ENCODE results near the gene BAZ1B.
"Not testable (repeated sequence)": the region's sequence is repeated elsewhere in the genome, so short reads cannot be mapped to it uniquely, and the experiment has no call there.

BAZ1B gene

DNA sequence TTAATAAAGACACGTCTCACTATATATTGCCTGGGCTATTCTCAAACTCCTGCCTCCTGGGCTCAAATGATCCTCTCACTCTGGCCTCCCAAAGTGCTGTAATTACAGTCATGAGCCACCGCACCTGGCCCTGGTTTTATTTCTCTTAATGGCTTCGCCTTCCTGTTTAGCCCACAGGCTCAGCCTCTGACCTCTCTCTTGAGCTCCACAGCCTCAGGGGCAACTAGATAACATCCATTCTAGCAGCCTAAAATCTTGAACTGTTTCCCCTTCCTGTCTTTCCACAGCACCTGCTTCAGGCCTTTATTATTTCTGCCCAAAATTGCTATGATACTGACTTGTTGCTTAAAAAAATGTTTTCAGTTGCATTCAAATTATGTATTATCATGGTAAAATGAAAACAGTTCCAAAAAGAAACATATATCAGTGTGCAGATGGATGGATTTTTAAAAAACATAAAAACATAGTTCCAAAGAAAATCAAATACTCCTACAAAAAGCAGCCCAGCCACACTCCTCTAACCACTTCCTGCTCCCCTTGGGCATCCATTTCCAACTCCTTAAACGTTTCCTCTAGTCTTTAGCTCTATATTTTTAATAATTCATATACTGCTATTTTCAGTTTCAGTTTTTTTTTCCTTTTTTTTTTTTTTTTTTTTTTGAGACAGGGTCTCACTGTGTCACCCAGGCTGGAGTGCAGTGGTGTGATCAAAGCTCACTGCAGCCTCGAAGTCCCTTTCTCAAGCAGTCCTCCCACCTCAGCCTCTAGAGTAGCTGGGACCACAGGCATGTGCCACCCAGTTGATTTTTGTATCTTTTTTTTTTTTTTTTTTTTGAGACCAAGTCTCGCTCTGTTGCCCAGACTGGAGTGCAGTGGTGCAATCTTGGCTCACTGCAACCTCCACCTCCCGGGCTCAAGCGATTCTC, 5.1 kb upstream of the BAZ1B start:
- H3K9me3 Mint-ChIP-seq: no peaks in the 10 kb centered on the region
- H3K36me3 Mint-ChIP-seq: no peaks in the 10 kb centered on the region
- ATAC-seq (ENCODE audit: low read depth) (no peak), DNase-seq (ENCODE audit: low spot score in 2 of 2) (no peak)
- H3K27me3 Mint-ChIP-seq: no peaks in the 10 kb centered on the region
- peaks cover 22% of the 10 kb centered on the region for H3K4me1 Mint-ChIP-seq
- peak overlapping the region; percentile 85 for H3K27ac Mint-ChIP-seq
- H3K4me3 Mint-ChIP-seq: peak overlapping the region; percentile 52

DNA sequence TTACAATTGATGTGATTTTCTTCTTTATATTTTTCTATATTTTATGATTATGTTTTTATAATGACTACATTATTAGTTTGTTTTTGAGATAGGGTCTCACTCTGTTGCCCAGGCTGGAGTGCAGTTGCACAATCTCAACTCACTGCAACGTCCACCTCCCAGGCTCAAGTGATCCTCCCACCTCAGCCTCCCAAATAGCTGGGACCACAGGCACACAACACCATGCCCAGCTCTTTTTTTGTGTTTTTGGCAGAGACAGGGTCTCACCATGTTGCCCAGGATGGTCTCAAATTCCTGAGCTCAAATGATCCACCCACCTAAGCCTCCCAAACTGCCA, 4.0 kb upstream of the BAZ1B start:
- H3K36me3 Mint-ChIP-seq; DNase-seq (ENCODE audit: low spot score in 2 of 2); H3K4me3 Mint-ChIP-seq; H3K27me3 Mint-ChIP-seq; H3K9me3 Mint-ChIP-seq; ATAC-seq (ENCODE audit: low read depth): not testable (repeated sequence)
- peak overlapping the region; percentile 75 for H3K27ac Mint-ChIP-seq
- H3K4me1 Mint-ChIP-seq: peaks cover 22% of the 10 kb centered on the region

DNA sequence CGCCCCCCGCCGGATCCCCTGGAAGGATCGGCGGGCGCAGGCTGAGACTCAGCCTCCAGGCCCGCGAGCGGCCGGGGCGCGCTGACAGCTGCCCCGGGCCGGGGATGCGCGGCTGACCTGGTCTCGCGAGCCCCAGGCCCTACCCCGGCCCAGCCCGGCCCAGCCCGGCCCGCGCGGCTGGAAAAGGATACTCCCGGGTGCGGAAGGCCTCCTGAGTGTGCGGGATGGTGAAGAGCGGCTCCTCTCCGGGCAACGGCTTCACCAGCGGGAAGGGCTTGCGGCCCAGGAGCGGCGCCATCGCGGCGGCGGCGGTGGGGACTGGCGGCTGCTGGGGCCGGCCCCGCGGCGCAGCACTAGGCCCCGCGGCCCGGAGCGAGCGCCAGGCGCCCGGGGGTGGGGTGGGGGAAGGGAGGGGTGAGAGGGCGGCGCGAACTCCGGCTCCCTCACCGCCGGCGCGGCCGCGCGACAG, 423 bp downstream of the BAZ1B start:
- no peaks in the 10 kb centered on the region for H3K9me3 Mint-ChIP-seq
- peaks cover 35% of the 10 kb centered on the region for H3K4me1 Mint-ChIP-seq
- H3K36me3 Mint-ChIP-seq: peaks cover 12% of the 10 kb centered on the region
- H3K27ac Mint-ChIP-seq: peak overlapping the region; percentile 97
- H3K4me3 Mint-ChIP-seq: peak overlapping the region; percentile 95
- ATAC-seq (ENCODE audit: low read depth) (peak; percentile 31), DNase-seq (ENCODE audit: low spot score in 2 of 2) (peak in 1 of 2 donors; percentile 5)
- no peaks in the 10 kb centered on the region for H3K27me3 Mint-ChIP-seq

DNA sequence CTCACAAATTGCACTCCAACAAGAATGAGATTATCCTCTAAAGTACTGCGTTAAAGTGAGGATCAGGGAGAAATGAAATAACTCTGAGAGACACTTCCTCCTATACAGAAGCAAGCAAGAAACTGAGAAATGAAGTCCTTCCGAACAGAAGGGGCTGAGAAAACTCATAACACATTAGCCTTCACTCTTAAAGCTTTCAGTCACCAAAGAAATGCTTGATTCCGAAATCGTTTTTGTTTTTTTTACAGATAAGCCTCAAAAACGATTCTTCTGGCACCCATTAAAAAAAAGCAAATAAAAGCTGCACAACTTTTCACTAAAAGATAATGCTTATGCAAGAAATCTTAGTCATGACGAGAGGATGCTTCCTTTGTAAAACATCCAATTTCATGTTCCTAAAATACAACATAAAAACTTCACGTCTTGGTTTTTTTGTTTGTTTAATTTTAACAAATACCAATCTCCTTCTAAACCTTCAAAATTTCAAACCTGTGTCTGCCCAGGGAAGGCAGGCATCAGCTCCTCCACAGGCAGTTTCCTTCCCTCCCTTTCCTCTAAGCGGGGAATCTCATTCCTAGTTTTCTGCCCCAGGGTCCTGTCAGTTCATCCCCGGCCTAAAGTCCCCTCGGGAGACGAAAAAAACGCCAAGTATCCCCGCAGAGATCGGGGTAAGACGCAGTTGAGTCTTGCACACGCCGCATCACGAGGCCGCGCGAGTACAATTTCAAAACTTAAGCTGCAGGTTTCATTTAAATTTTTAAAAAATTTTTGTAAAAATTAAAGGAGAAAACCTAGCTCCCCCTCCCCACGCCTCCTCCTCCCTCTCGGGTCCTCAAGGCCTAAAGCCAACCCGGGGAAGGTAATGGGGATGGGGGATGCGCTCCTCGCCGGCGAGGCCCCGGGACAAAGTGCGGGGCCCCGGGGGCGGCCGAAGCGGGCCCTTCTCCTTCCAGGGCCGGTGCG, 1.1 kb downstream of the BAZ1B start:
- DNase-seq (ENCODE audit: low spot score in 2 of 2) (no peak), ATAC-seq (ENCODE audit: low read depth) (no peak)
- peak overlapping the region; percentile 77 for H3K27ac Mint-ChIP-seq
- no peaks in the 10 kb centered on the region for H3K27me3 Mint-ChIP-seq
- H3K36me3 Mint-ChIP-seq: peaks cover 12% of the 10 kb centered on the region
- no peaks in the 10 kb centered on the region for H3K9me3 Mint-ChIP-seq
- peaks cover 35% of the 10 kb centered on the region for H3K4me1 Mint-ChIP-seq
- H3K4me3 Mint-ChIP-seq: peak overlapping the region; percentile 82

DNA sequence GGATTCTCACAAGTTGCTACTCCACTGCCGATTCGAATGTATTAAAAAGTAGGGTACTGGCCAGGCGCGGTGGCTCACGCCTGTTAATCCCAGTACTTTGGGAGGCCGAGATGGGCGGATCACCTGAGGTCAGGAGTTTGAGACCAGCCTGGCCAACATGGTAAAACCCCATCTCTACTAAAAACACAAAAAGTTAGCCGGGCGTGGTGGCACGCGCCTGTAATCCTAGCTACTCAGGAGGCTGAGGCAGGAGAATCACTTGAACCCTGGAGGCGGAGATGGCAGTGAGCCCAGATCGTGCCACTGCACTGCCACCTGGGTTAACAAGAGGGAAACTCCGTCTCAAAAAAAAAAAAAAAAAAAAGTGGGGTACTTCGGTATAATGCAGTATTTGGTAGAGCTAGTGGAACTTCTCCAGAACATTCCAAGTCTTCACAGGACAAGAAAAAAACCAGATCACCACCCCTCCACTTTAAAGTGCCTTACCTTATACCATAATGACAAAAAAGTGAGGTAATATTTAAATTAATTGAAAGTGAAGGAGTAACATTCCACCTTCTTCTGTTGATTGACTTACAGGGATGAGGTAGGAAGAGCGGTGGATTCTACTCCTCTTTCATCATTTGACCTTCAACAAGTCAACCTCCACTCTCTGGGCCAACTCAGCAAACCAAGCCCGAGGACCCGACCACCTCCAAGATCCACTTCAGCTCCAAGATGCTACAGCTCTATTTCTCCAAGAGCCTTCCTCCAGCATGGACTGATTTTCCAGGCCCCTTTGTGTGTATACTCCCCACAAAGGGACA, 2.0 kb downstream of the BAZ1B start:
- no peak for DNase-seq (ENCODE audit: low spot score in 2 of 2)
- Mint-ChIP-seq H3K4me3 (peak overlapping the region; percentile 82), H3K27ac (peak overlapping the region; percentile 77), H3K4me1 (peaks cover 32% of the 10 kb centered on the region), H3K36me3 (peaks cover 13% of the 10 kb centered on the region), H3K9me3 (no peaks in the 10 kb centered on the region), H3K27me3 (no peaks in the 10 kb centered on the region)
- ATAC-seq (ENCODE audit: low read depth): no peak

DNA sequence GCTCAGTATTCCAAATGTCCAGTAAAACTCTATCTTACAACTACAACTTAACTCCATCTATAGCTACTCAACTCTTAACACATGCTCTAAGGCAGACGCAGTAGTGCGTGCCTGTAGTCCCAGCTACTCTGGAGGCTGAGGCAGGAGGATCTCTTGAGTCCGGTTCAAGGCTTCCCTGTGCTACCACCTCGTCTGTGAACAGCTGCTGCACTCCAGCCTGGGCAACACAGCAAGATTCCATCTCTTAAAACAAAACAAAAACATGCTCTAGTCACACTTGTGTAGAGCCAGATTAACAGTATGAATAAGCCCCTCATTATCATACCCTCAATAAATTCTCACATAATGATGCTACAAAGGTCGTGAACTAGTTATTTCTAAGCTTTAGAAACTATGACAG, 3.6 kb downstream of the BAZ1B start:
- peaks cover 18% of the 10 kb centered on the region for H3K36me3 Mint-ChIP-seq
- DNase-seq (ENCODE audit: low spot score in 2 of 2) (no peak), ATAC-seq (ENCODE audit: low read depth) (no peak)
- no peaks in the 10 kb centered on the region for H3K9me3 Mint-ChIP-seq
- peak overlapping the region; percentile 57 for H3K27ac Mint-ChIP-seq
- H3K4me3 Mint-ChIP-seq: peak overlapping the region; percentile 43
- no peaks in the 10 kb centered on the region for H3K27me3 Mint-ChIP-seq
- peaks cover 28% of the 10 kb centered on the region for H3K4me1 Mint-ChIP-seq

DNA sequence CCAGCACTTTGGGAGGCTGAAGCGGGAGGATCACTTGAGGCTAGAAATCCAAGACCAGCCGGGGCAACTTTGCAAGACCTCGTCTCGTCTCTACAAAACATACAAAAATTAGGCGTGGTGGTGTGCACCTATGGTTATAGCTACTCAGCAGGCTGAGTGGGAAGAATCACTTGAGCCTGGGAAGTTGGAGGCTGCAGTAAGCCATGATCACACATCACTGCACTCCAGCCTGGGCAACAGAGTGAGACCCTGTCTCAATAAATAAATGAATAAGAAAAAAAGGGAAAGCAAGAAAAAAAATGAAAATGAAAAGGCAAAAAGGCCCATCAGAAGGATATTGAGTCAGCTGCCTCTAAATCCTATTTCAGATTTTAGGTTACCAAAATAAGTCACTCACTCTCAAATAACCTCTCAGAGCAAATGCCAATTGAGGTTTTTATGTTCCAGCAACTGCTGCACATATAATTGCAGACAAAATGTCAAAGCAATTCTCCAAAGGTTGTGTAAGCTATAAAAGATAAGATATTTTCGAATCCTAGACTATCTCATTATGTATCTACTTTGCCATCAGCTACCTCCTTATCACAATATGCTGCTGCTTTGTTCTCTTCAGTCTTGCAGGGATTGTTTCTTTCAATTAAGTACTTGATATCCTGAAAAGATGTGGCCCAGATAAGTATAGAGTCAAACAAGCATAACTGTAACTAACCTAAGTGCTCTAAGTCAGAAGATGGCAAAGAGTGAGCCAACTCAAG, 4.7 kb downstream of the BAZ1B start:
- no peak for ATAC-seq (ENCODE audit: low read depth)
- peaks cover 20% of the 10 kb centered on the region for H3K36me3 Mint-ChIP-seq
- peaks cover 32% of the 10 kb centered on the region for H3K4me1 Mint-ChIP-seq
- no peaks in the 10 kb centered on the region for H3K9me3 Mint-ChIP-seq
- H3K27ac Mint-ChIP-seq: no peak overlapping the region
- no peaks in the 10 kb centered on the region for H3K27me3 Mint-ChIP-seq
- H3K4me3 Mint-ChIP-seq: no peak overlapping the region
- DNase-seq (ENCODE audit: low spot score in 2 of 2): no peak

DNA sequence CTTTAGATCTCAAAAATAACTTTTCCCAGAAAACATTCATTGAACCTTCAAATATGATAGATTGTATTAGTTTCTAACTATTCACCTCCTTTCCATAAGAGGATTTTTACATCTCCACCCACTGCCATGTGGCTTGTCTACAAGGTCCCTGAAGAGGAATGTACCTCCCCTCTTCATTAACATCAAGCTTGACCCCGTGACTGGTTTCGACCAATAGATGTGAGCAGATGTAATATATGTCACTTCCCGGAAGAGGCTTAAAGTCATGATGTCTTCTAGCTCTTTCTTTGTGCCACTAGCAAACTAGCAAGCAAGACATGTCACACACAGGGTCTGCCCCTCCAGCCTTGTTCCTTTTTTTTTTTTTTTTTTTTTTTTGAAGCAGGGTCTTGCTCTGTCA, 6.9 kb downstream of the BAZ1B start:
- H3K36me3 Mint-ChIP-seq: peaks cover 19% of the 10 kb centered on the region
- H3K4me3 Mint-ChIP-seq: no peak overlapping the region
- ATAC-seq (ENCODE audit: low read depth): peak; percentile 53
- DNase-seq (ENCODE audit: low spot score in 2 of 2): no peak
- no peaks in the 10 kb centered on the region for H3K9me3 Mint-ChIP-seq
- no peak overlapping the region for H3K27ac Mint-ChIP-seq
- peaks cover 25% of the 10 kb centered on the region for H3K4me1 Mint-ChIP-seq
- H3K27me3 Mint-ChIP-seq: no peaks in the 10 kb centered on the region

DNA sequence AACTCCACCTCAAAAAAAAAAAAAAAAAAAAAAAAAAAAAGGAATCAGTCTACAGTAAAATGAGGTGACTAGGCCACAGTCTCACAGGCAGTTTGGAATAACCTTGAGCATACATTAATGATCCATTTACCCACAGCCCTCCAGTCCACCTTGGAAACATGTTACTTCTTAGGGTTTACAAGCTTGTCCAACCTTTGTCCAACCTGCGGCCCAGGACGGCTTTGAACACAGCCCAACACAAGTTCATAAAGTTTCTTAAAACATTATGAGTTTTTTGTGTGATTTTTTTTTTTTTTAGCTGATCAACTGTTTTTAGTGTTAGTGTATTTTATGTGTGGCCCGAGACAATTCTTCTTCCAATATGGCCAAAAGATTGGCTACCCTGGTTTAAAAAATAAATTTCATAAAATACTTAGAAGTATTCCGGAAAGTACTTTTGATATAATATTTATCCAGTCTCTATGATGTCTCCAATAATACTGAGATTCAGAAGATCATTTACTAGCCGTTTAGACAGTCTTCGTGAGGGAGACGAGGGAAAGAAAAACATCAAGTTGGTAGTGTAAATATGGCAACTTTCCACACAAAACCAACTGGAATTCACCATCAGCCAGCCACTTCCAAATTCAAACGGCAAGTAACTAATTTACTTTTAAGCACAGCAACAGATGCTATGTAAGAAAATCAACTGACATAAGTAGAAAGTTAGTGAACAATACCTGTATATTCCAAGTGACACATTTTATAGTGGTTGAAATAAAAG, 9.9 kb downstream of the BAZ1B start:
- H3K9me3 Mint-ChIP-seq: no peaks in the 10 kb centered on the region
- H3K27me3 Mint-ChIP-seq: no peaks in the 10 kb centered on the region
- peaks cover 10% of the 10 kb centered on the region for H3K4me1 Mint-ChIP-seq
- no peak overlapping the region for H3K27ac Mint-ChIP-seq
- H3K36me3 Mint-ChIP-seq: peaks cover 17% of the 10 kb centered on the region
- ATAC-seq (ENCODE audit: low read depth) (no peak), DNase-seq (ENCODE audit: low spot score in 2 of 2) (no peak)
- H3K4me3 Mint-ChIP-seq: no peak overlapping the region

DNA sequence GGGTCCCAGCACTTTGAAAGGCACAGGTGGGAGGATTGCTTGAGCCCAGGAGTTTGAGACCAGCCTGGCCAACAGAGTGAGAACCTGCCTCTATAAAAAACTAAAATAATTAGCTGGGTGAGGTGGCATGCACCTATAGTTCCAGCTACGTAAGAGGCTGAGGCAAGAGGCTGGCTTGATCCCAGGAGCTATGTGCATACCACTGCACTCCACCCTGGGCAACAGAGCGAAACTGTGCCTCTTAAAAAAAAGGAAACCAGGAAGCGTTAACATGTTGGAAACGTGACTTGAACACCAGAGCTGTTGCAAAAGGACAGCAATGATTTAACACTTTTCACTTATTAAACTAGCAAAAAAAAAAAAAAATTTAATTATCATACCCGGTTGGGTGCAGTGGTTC, 12.6 kb downstream of the BAZ1B start:
- ATAC-seq (ENCODE audit: low read depth): no peak
- no peak overlapping the region for H3K27ac Mint-ChIP-seq
- no peak for DNase-seq (ENCODE audit: low spot score in 2 of 2)
- H3K4me3 Mint-ChIP-seq: no peak overlapping the region
- H3K9me3 Mint-ChIP-seq: no peaks in the 10 kb centered on the region
- peaks cover 11% of the 10 kb centered on the region for H3K4me1 Mint-ChIP-seq
- peaks cover 24% of the 10 kb centered on the region for H3K36me3 Mint-ChIP-seq
- H3K27me3 Mint-ChIP-seq: no peaks in the 10 kb centered on the region

DNA sequence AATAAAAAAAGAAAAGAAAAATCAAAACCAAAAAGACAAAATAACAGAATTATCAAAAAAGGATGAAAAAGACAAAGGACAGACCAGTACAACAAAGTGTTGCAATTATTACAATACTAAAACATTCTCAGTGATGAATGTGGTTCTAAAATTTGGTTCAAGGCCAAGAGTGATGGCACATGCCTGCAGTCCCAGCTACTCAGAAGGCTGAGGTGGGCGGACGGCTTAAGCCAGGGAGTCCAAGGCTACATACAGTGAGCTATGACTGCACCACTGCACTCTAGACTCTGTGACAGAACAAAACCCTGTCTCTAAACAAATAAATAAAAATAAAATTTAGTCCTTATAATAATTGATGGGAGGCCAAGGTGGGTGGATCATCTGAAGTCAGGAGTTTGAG, 14.5 kb downstream of the BAZ1B start:
- no peak overlapping the region for H3K27ac Mint-ChIP-seq
- no peaks in the 10 kb centered on the region for H3K27me3 Mint-ChIP-seq
- ATAC-seq (ENCODE audit: low read depth) (no peak), DNase-seq (ENCODE audit: low spot score in 2 of 2) (no peak)
- H3K36me3 Mint-ChIP-seq: peaks cover 25% of the 10 kb centered on the region
- peaks cover 6% of the 10 kb centered on the region for H3K4me1 Mint-ChIP-seq
- H3K4me3 Mint-ChIP-seq: no peak overlapping the region
- H3K9me3 Mint-ChIP-seq: no peaks in the 10 kb centered on the region

DNA sequence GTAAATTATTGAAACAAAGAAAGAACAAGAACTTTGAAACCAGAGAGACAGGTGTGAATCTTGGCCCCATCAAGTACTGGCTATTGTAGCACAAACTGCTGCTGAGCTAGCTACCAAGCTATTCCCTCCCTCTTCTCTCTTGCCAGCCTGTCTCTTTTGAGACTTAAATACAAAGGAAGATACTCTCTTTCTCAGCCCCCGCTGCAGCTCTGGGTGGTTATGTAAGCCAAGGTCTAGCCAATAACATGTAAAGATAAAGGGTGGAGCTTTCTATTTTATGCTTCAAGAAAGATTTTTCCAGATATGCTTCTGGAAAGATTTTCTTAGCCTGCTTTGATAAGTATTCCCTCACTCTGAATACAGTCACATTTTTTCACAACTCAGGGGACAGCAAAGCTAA, 17.2 kb downstream of the BAZ1B start:
- Mint-ChIP-seq H3K27me3 (no peaks in the 10 kb centered on the region), H3K9me3 (no peaks in the 10 kb centered on the region), H3K4me3 (no peak overlapping the region), H3K36me3 (peaks cover 28% of the 10 kb centered on the region), H3K4me1 (peaks cover 6% of the 10 kb centered on the region), H3K27ac (no peak overlapping the region)
- no peak for DNase-seq (ENCODE audit: low spot score in 2 of 2)
- ATAC-seq (ENCODE audit: low read depth): no peak

Measured in memory B cell (primary cell).